GM13977 (cell line): ENCODE data around the gene FCHO1.

Experiments
- DNase-seq: peaks from one replicate; pipeline ENCODE4 v3.0.0; 2012; ENCODE audit warnings: low spot score
- in situ Hi-C: fragments of 300-500 bp; cut with MboI; formaldehyde crosslinking; loops from one replicate; pipeline ENCODE4 v1.12.0; 2022; ENCODE audit warnings: low sequenced_read_pairs, low pct_unique_long_range_greater_than_20kb, mixed read lengths, inconsistent platforms; ENCODE audit not compliant: unreplicated experiment
- TF ChIP-seq, protein P1 (sequence below): IDR thresholded peaks from 2 replicates; pipeline ENCODE4 v1.5.1; 2012; ENCODE audit warnings: mild to moderate bottlenecking, control low read depth; ENCODE audit not compliant: insufficient read depth; ENCODE audit errors: extremely low read depth, missing control alignments

The FCHO1 gene

DNA sequence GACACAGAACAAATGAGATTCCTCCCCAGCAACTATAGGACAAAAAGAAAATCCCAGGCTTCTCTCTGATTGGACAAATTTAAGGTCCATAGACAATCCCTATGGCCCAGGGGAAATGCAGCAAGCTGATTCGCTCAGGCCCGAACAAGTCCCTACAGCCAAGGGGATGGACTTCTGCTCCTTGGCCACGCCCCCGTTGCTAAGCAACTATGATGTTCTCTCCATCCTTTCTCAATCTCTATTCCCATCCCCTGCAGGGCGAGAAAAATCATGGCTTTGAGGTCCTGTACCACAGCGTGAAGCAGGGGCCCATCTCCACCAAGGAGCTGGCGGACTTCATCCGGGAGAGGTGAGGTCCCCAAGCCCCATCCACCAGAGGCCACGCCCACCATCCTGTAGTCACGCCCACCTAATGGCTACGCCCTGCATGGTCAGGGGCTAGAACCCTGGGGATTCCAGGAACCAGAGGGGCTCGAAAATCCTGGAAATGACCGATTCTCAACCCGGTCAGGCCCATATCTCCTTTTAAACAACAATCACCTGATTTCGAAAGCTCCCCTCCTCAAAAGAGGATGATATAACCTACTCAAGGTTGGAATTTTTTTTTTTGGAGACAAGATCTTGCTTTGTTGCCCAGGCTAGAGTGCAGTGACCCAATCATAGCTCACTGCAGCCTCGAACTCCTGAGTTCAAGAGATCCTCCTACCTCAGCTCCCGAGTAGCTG is 11.4 kb downstream of the FCHO1 start:
- in situ Hi-C loops, result no loop called here
- no peak for DNase-seq
- TF ChIP-seq, protein P1, sequence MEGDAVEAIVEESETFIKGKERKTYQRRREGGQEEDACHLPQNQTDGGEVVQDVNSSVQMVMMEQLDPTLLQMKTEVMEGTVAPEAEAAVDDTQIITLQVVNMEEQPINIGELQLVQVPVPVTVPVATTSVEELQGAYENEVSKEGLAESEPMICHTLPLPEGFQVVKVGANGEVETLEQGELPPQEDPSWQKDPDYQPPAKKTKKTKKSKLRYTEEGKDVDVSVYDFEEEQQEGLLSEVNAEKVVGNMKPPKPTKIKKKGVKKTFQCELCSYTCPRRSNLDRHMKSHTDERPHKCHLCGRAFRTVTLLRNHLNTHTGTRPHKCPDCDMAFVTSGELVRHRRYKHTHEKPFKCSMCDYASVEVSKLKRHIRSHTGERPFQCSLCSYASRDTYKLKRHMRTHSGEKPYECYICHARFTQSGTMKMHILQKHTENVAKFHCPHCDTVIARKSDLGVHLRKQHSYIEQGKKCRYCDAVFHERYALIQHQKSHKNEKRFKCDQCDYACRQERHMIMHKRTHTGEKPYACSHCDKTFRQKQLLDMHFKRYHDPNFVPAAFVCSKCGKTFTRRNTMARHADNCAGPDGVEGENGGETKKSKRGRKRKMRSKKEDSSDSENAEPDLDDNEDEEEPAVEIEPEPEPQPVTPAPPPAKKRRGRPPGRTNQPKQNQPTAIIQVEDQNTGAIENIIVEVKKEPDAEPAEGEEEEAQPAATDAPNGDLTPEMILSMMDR, result no peak

DNA sequence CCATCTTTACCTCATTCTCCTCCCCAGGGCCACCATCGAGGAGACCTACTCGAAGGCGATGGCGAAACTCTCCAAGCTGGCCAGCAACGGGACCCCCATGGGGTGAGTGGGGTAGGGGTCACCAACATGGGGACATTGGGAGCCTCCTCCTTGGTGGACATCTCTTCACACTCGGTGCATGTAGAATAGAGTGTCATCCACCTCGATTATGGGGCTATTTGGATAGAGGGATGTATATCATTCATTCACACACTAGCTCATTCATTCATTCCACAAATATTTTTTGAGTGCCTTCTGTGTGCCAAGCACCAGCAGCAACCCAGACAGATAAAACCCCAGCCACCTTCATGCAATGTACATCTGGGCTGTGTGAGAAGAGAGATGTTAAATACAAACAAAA is 13.1 kb downstream of the FCHO1 start:
- in situ Hi-C loops, result no loop called here

DNA sequence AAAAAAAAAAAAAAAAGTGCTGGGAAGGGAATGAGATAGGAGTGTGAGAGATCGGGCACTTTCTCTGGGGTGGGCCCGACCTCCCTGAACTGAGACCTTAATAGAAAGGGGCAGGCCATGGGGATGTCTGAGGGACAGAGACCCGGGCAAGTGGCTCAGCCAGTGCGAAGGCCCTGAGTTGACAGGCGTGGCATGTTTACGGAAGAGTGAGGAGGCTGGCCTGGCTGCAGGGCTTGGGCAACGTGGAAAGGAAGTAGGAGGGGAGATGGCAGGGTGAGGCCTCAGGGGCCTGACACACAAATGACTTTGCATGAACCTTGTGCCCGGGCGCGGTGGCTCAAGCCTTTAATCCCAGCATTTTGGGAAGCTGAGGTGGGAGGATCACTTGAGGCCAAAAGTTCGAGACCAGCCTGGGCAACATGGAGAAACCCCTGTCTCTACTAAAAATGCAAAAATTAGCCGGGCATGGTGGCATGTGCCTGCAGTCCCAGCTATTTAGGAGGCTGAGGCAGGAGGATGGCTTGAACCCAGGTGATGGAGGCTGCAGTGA is 13.9 kb downstream of the FCHO1 start:
- in situ Hi-C loops, result no loop called here
- TF ChIP-seq, protein P1, result no peak
- DNase-seq, result no peak

More for the DNA sequence above, 13.1 kb downstream of the FCHO1 start:
- no peak for DNase-seq
- TF ChIP-seq, protein P1, result no peak

DNA sequence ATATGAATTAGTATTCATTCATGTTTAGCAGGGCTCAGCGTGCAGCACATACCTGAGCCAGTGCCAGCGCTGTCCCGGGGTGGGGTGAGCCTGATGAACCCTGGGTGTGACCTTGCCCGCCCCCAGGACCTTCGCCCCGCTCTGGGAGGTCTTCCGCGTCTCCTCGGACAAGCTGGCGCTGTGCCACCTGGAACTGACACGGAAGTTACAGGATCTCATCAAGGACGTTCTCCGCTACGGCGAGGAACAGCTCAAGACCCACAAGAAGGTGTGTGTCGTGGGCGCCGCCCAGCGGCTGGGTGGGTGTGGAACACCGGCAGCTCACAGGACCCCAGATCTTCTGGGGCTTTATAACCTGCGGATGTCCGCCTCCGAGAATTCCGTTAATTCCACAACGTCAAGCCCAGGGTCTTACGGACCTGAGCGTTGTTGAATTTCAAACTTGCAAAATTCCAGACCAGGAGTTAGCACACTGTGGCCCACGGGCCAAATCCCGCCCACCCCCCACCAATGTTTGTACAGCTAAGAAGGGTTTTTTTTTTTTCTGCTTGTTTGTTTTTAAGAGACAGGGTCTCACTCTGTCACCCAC is 15.4 kb downstream of the FCHO1 start:
- in situ Hi-C loops, result no loop called here
- TF ChIP-seq, protein P1, result peak; percentile 73
- DNase-seq, result no peak

DNA sequence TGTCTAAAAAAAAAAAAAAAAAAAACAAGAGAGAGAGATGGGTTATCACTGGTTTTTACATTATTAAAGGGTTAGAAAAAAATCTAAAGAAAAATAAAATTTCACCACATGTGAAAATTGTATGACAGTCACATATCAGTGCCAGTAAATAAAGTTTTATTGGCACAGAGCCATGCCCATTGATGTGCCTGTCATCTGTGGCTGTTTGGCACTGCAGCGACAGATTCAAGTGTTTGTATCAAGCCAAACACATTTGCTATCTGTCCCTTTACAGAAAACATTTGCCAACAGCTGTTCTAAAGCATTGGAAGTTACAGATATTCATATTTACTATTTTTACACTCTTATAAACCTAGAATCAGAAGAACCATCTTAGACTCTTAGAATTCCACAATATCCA is 16.3 kb downstream of the FCHO1 start:
- no peak for DNase-seq
- TF ChIP-seq, protein P1, result no peak
- in situ Hi-C loops, result no loop called here

DNA sequence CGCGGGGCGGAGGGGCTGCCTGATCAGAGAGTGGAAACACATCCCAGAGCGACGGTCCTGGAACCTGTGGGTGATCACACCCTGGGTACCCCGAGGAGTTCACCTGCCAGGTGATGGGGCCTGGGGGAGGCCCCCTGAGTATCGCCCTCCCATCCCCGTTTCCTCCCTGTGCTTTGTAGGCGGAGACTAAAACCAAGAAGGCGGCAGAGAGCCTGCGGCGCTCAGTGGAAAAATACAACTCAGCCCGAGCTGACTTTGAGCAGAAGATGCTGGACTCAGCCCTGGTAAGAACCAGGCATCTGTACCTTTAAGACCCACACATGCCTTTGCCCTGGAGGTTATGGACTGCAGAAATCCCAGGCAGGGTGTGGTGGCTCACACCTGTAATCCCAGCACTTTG is 19.3 kb downstream of the FCHO1 start:
- in situ Hi-C loops, result loop anchor here (10.0 kb wide), 1 partner anchor 56 kb away; the partner anchor contains the start of gene MAP1S
- TF ChIP-seq, protein P1, result no peak
- DNase-seq, result no peak
